Gastrocnemius medialis (tissue), 4 donors: ENCODE measurements around the gene PPP1R14C. TPM values are rescaled to one million over a fixed set of nuclear protein-coding genes. Genes with fewer than 3 reads are reported as not detected.
"Not testable (repeated sequence)": the region's sequence is repeated elsewhere in the genome, so short reads cannot be mapped to it uniquely, and the experiment has no call there.

Source experiments
- ATAC-seq, 2 donors: fragments of 150-250 bp; one replicate each; pipeline ENCODE4 v1.9.1; 2016
- DNase-seq, 2 donors: peaks; one replicate each; pipeline ENCODE4 v3.0.0-alpha.2; 2019
- H3K27ac ChIP-seq, 4 donors: fragments of 200-600 bp; sonication (generic); 1 replicate in 1 of 4; 2 replicates in 3 of 4; pipeline ENCODE4 v1.5.1; 2016 to 2018; ENCODE audit warnings: mild to moderate bottlenecking in 2 of 4, moderate library complexity in 1 of 4
- H3K27me3 ChIP-seq, 3 donors: fragments of 200-600 bp; sonication (generic) in 2 of 3; 1 replicate in 1 of 3; 2 replicates in 2 of 3; pipeline versions ENCODE4 v1.5.1 to v1.6.0; 2016 to 2019; ENCODE audit warnings: mild to moderate bottlenecking in 1 of 3, moderate library complexity in 1 of 3
- H3K36me3 ChIP-seq, 2 donors: fragments of 200-600 bp; sonication (generic) in 1 of 2; one replicate each; pipeline ENCODE4 v1.5.1; 2017 to 2018
- H3K4me1 ChIP-seq, 2 donors: fragments of 200-600 bp; sonication (generic) in 1 of 2; one replicate each; pipeline ENCODE4 v1.5.1; 2016 to 2017; ENCODE audit warnings: mild to moderate bottlenecking in 2 of 2
- H3K4me3 ChIP-seq, 4 donors: fragments of 200-600 bp; sonication (generic) in 3 of 4; 1 replicate in 1 of 4; 2 replicates in 3 of 4; pipeline ENCODE4 v1.5.1; 2016 to 2019; ENCODE audit warnings: mild to moderate bottlenecking in 2 of 4
- H3K9me3 ChIP-seq, 3 donors: fragments of 200-600 bp; sonication (generic) in 2 of 3; 1 replicate in 1 of 3; 2 replicates in 2 of 3; pipeline ENCODE4 v1.5.1; 2016 to 2019
- CTCF ChIP-seq, 5 experiments: fragments of 450-650 bp in 3 of 5; fragments of 200-600 bp in 2 of 5; sonication (generic) in 2 of 5; IDR thresholded peaks in 4 of 5; conservative IDR thresholded peaks in 1 of 5; 1 replicate in 4 of 5; 2 replicates in 1 of 5; pipeline ENCODE4 v1.5.1; 2016 to 2019; ENCODE audit warnings: antibody characterized with exemption in 5 of 5, mild to moderate bottlenecking in 3 of 5, moderate library complexity in 3 of 5
- POLR2A ChIP-seq, 2 donors: fragments of 450-650 bp; IDR thresholded peaks; one replicate each; pipeline ENCODE4 v1.6.1; 2017; ENCODE audit warnings: antibody characterized with exemption in 2 of 2, mild to moderate bottlenecking in 2 of 2, moderate library complexity in 2 of 2
- in situ Hi-C, 4 donors: fragments of 200-750 bp; cut with MboI; loops; one replicate each; pipeline versions ENCODE4 v1.15.0 to v1.8.0; 2017; ENCODE audit warnings: low sequenced_read_pairs in 4 of 4
- intact Hi-C: fragments of 100-400 bp; cut with DNase I; formaldehyde crosslinking; loops from one replicate; pipeline ENCODE4 v1.15.1; 2023; ENCODE audit warnings: low total_unique reads
- total RNA-seq, 4 donors: library from RNA; depleted of rRNA; stranded (reverse); fragments of >200 nt; gene quantifications; one replicate each; pipeline versions ENCODE4 v1.1.0 to v1.2.3, GENCODE V29; 2016

PPP1R14C gene
- total RNA-seq, 4 donors from 2014 or later: 14.9 to 37.0 (median 21.7) TPM

GRCh38 chr6:150183966-150184365 is 41.1 kb downstream of the PPP1R14C start:
- DNase-seq: no peak
- Histone ChIP-seq H3K36me3 (no peaks in the 10 kb centered on the region), H3K27me3 (no peaks in the 10 kb centered on the region), H3K4me3 (no peak overlapping the region), H3K4me1 (no peaks in the 10 kb centered on the region), H3K9me3 (no peaks in the 10 kb centered on the region), H3K27ac (no peak overlapping the region)
- intact Hi-C loops (no loop called here), in situ Hi-C loops (no loop called here)
- no peak for ATAC-seq
- TF ChIP-seq CTCF (IDR thresholded peaks at IDR 0.05 in 4 of 5, conservative IDR thresholded peaks at IDR 0.05 in 1 of 5) (no peak), POLR2A (IDR thresholded peaks at IDR 0.05) (no peak)

- H3K9me3 ChIP-seq: no peaks in the 10 kb centered on the region
- DNase-seq: no peak
- no peaks in the 10 kb centered on the region for H3K4me1 ChIP-seq
- H3K4me3 ChIP-seq: no peak overlapping the region
- no peak overlapping the region for H3K27ac ChIP-seq
- H3K36me3 ChIP-seq: no peaks in the 10 kb centered on the region
- TF ChIP-seq POLR2A (IDR thresholded peaks at IDR 0.05) (no peak), CTCF (IDR thresholded peaks at IDR 0.05 in 4 of 5, conservative IDR thresholded peaks at IDR 0.05 in 1 of 5) (no peak)
- no peaks in the 10 kb centered on the region for H3K27me3 ChIP-seq
- intact Hi-C loops (no loop called here), in situ Hi-C loops (no loop called here)
- no peak for ATAC-seq
Observed at GRCh38 chr6:150184850-150185731, 42.2 kb downstream of the PPP1R14C start.

DNA sequence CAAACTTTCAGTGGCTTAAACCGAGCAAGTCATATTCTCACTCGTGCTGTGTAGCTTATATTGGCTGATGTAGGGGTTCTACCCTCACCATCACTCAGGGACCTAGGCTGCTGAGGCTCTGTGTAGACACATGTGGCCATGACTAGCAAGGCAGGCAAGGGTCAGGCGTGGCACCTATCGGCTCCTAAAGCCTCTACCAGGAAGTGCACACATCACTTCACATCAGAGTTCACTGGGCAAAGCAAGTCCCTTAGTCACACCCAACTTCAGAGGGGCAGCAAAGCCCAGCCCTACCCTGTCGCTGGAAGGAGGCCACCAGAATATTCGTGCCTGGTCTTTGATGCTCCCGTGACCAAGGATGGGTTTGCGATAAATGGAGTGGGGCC is 42.9 kb downstream of the PPP1R14C start:
- no peak for DNase-seq
- in situ Hi-C loops: no loop called here
- no peaks in the 10 kb centered on the region for H3K4me1 ChIP-seq
- no peak overlapping the region for H3K27ac ChIP-seq
- ATAC-seq: no peak
- intact Hi-C loops: no loop called here
- no peaks in the 10 kb centered on the region for H3K36me3 ChIP-seq
- no peaks in the 10 kb centered on the region for H3K27me3 ChIP-seq
- H3K4me3 ChIP-seq: no peak overlapping the region
- no peak for TF ChIP-seq CTCF (IDR thresholded peaks at IDR 0.05 in 4 of 5, conservative IDR thresholded peaks at IDR 0.05 in 1 of 5)
- H3K9me3 ChIP-seq: no peaks in the 10 kb centered on the region

- in situ Hi-C loops: no loop called here
- no peak for DNase-seq
- intact Hi-C loops: no loop called here
- H3K4me1 ChIP-seq: no peaks in the 10 kb centered on the region
- H3K36me3 ChIP-seq: no peaks in the 10 kb centered on the region
- H3K27me3 ChIP-seq: no peaks in the 10 kb centered on the region
- no peak for ATAC-seq
- H3K4me3 ChIP-seq: no peak overlapping the region
- H3K27ac ChIP-seq: no peak overlapping the region
- TF ChIP-seq POLR2A (IDR thresholded peaks at IDR 0.05) (no peak), CTCF (IDR thresholded peaks at IDR 0.05 in 4 of 5, conservative IDR thresholded peaks at IDR 0.05 in 1 of 5) (no peak)
- no peaks in the 10 kb centered on the region for H3K9me3 ChIP-seq
Observed at GRCh38 chr6:150186129-150186898, 43.5 kb downstream of the PPP1R14C start.

DNA sequence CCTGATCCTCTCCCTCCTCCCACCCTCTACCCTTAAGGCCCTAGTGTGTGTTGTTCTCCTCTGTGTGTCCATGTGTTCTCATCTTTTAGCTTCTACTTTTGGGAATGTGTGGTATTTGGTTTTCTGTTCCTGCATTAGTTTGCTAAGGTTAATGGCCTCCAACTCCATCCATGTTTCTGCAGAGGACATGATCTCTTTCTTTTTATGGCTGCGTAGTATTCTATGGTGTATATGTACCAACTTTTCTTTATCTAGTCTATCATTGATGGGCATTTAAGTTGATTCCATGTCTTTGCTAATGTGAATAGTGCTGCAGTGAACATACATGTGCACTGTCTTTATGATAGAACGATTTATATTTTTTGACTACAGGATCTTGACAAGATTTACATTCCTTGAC is 44.6 kb downstream of the PPP1R14C start:
- intact Hi-C loops: not testable (repeated sequence)

More for the DNA sequence above, 44.6 kb downstream of the PPP1R14C start:
- H3K9me3 ChIP-seq, ATAC-seq, H3K4me3 ChIP-seq, DNase-seq, H3K27me3 ChIP-seq, H3K4me1 ChIP-seq, H3K27ac ChIP-seq, in situ Hi-C loops, H3K36me3 ChIP-seq: not testable (repeated sequence)
